Activated B cell treated with CpG ODN at 0.5 μM for 24 hours (primary cell): ENCODE measurements around the gene SLC16A10. TPM values are rescaled to one million over a fixed set of nuclear protein-coding genes. Genes with fewer than 3 reads are reported as not detected.

ENCODE experiments used
- ATAC-seq: fragments of 200-7000 bp; cut with Tn5 transposase; one replicate; pipeline ENCODE4 v1.10.0; 2021; ENCODE audit warnings: low read depth, mild to moderate bottlenecking, moderate library complexity
- CTCF ChIA-PET: fragments of 350-600 bp; sonication (Branson Sonifier 250); formaldehyde crosslinking; loops from one replicate; lab custom pipeline; 2021; ENCODE audit warnings: antibody characterized with exemption; lab: Charles Lee
- POLR2A ChIA-PET: fragments of 350-600 bp; sonication (Branson Sonifier 250); formaldehyde crosslinking; loops from one replicate; lab custom pipeline; 2021; ENCODE audit warnings: antibody characterized with exemption; lab: Charles Lee
- DNase-seq: peaks from one replicate; pipeline ENCODE4 v3.0.0; 2022
- H3K27ac Mint-ChIP-seq: one replicate; pipeline ENCODE4 v1.8.0; 2020; ENCODE audit warnings: mixed read lengths
- H3K27me3 Mint-ChIP-seq: one replicate; pipeline ENCODE4 v1.8.0; 2021; ENCODE audit warnings: mixed read lengths
- H3K36me3 Mint-ChIP-seq: one replicate; pipeline ENCODE4 v1.8.0; 2021; ENCODE audit warnings: low read depth, mixed read lengths
- H3K4me1 Mint-ChIP-seq: one replicate; pipeline ENCODE4 v1.8.0; 2021; ENCODE audit warnings: mixed read lengths
- H3K4me3 Mint-ChIP-seq: one replicate; pipeline ENCODE4 v1.8.0; 2020; ENCODE audit warnings: mild to moderate bottlenecking, mixed read lengths
- H3K9me3 Mint-ChIP-seq: one replicate; pipeline ENCODE4 v1.8.0; 2020; ENCODE audit warnings: mixed read lengths
- intact Hi-C: fragments of 100-400 bp; cut with micrococcal nuclease; formaldehyde crosslinking; loops from one replicate; pipeline ENCODE4 v1.15.1; 2024
- total RNA-seq: library from RNA; stranded (reverse); gene quantifications from 2 replicates; pipeline ENCODE4 v1.2.3, GENCODE V29; 2022
- TF ChIP-seq, protein P1 (sequence below): fragments of 200-600 bp; IDR thresholded peaks from one replicate; pipeline ENCODE4 v1.8.0; 2022; ENCODE audit warnings: antibody characterized with exemption, mild to moderate bottlenecking

The SLC16A10 gene
- total RNA-seq, 1 donor from 2014 or later = 0.13 TPM

DNA sequence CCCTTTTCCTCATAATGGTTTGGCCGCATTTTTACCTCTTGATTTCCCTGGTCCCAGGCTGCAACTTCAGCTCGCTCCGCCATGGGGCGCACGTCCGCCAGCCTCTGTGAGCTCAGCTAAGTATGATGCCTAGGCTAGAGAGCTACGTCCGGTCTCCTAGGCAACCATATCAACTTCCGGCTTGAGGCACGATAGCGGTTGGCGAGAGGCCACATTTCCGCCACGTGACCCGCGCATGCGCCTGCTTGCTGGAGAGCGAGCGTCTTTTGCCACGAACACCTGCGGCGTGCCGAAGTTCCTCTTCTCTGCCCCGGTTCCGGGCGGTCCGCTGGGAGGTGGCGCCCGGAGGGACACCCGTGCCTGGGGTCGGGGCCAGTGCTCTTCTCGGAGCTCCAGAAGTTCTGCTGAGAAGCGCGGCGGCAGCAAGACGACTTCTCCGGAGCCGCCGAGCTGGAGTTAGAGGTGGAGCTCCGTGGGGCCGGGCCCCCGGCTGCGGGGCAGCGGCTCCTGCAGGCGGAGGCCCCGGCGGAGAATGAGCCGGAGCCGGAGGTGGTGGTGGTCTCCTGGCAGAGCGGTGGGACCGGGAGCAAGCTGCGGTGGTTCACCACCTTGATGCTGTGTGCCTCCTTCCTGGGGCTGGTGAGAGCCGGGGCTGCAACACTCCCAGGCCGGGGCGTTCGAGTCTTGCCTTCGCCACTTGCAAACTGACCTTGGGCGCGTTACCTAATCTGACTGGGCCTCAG, 172.0 kb downstream of the SLC16A10 start:
- intact Hi-C loops = loop anchor here (1.0 to 5.0 kb wide), 12 partner anchors 147 to 828 kb away; partner anchors contain the start of genes AMD1, CDK19, FAM229B and FYN
- no peaks in the 10 kb centered on the region for H3K27me3 Mint-ChIP-seq
- DNase-seq (peak; percentile 97), ATAC-seq (peak; percentile 93)
- peak overlapping the region; percentile 87 for H3K27ac Mint-ChIP-seq
- ChIA-PET POLR2A (interaction anchor here (0.5 to 2.5 kb wide), 21 partner anchors 10 to 828 kb away, joined by 3 to 79 read pairs (median 4); partner anchors contain the start of genes AMD1, CDK19, FAM229B and REV3L), CTCF (interaction anchor here (0.7 to 2.7 kb wide), 22 partner anchors 9 to 785 kb away, joined by 3 to 86 read pairs (median 4); partner anchors contain the start of gene REV3L)
- H3K9me3 Mint-ChIP-seq = no peaks in the 10 kb centered on the region
- peaks cover 14% of the 10 kb centered on the region for H3K36me3 Mint-ChIP-seq
- TF ChIP-seq, protein P1, sequence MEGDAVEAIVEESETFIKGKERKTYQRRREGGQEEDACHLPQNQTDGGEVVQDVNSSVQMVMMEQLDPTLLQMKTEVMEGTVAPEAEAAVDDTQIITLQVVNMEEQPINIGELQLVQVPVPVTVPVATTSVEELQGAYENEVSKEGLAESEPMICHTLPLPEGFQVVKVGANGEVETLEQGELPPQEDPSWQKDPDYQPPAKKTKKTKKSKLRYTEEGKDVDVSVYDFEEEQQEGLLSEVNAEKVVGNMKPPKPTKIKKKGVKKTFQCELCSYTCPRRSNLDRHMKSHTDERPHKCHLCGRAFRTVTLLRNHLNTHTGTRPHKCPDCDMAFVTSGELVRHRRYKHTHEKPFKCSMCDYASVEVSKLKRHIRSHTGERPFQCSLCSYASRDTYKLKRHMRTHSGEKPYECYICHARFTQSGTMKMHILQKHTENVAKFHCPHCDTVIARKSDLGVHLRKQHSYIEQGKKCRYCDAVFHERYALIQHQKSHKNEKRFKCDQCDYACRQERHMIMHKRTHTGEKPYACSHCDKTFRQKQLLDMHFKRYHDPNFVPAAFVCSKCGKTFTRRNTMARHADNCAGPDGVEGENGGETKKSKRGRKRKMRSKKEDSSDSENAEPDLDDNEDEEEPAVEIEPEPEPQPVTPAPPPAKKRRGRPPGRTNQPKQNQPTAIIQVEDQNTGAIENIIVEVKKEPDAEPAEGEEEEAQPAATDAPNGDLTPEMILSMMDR = peak; percentile 89
- H3K4me3 Mint-ChIP-seq = peak overlapping the region; percentile 84
- H3K4me1 Mint-ChIP-seq = peaks cover 30% of the 10 kb centered on the region

DNA sequence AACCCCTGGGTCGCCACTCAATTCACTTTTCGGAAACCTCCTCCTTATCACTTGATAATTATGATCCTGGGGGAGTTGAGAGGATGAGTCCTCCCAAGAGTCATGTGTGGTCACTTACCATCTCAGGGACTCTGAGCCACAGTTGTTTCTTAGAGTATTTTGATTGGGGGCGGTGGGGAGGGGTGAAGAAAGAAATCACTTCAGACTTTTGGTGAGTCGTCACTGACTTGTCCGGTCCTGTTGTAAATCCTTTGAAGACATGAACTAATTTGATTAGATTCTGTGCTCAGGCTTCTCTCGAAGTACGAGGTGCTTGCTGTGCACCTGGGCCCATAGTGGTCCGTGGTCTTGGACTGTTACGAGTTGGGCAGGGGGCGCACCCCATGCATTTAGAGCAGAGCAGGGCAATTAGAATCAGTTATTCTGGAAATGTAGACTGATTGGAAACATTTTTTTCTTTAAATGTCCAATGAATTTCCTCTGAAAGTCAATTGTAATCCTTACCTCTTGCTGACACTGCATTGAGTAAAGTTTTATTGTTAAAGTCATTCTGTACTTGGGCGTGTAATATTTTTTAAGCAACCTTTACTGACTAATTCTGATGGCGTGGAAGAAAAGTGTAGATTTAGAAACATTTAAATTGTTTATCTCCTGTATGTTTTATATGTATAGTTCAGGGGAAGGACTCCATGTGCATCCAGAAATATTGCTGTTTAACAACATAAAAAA, 173.4 kb downstream of the SLC16A10 start:
- ATAC-seq (no peak), DNase-seq (no peak)
- H3K9me3 Mint-ChIP-seq = no peaks in the 10 kb centered on the region
- H3K4me1 Mint-ChIP-seq = peaks cover 30% of the 10 kb centered on the region
- intact Hi-C loops = no loop called here
- peak overlapping the region; percentile 87 for H3K27ac Mint-ChIP-seq
- TF ChIP-seq, protein P1 = no peak
- H3K27me3 Mint-ChIP-seq = no peaks in the 10 kb centered on the region
- peak overlapping the region; percentile 84 for H3K4me3 Mint-ChIP-seq
- H3K36me3 Mint-ChIP-seq = peaks cover 23% of the 10 kb centered on the region
- POLR2A ChIA-PET = interaction anchor here (2.5 kb wide), 1 partner anchor 223 kb away, joined by 79 read pairs; the partner anchor contains the start of gene REV3L
- CTCF ChIA-PET = interaction anchor here (0.6 to 2.7 kb wide), 2 partner anchors 217 to 218 kb away, joined by 3 to 86 read pairs; no protein-coding TSS in a partner anchor

GRCh38 chr6:111263837-111264236, 176.5 kb downstream of the SLC16A10 start:
- peaks cover 48% of the 10 kb centered on the region for H3K36me3 Mint-ChIP-seq

DNA sequence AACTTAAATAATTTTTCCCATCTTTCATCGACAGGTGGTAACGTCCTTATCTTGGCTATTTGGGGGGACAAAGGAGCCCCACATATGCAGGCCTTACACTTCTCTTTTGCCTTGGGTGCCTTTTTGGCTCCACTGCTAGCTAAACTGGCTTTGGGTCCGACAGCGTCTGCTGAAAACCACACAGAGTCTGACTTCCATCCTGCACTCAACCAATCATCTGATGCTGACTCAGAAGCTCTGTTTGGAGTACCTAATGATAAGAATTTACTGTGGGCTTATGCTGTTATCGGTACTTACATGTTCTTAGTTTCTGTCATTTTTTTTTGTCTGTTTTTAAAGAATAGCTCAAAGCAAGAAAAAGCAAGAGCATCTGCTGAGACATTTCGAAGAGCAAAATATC, 178.5 kb downstream of the SLC16A10 start:
- H3K27me3 Mint-ChIP-seq = no peaks in the 10 kb centered on the region
- no peak overlapping the region for H3K27ac Mint-ChIP-seq
- TF ChIP-seq, protein P1 = no peak
- no peak for DNase-seq
- intact Hi-C loops = no loop called here
- ATAC-seq = no peak
- peaks cover 61% of the 10 kb centered on the region for H3K36me3 Mint-ChIP-seq
- peaks cover 31% of the 10 kb centered on the region for H3K4me1 Mint-ChIP-seq
- ChIA-PET POLR2A (no interaction called here), CTCF (interaction anchor here (1.1 kb wide), 1 partner anchor 212 kb away, joined by 3 read pairs; no protein-coding TSS in a partner anchor)
- H3K4me3 Mint-ChIP-seq = no peak overlapping the region
- H3K9me3 Mint-ChIP-seq = no peaks in the 10 kb centered on the region

More at GRCh38 chr6:111263837-111264236, 176.5 kb downstream of the SLC16A10 start:
- no peak for ATAC-seq
- Mint-ChIP-seq H3K4me1 (peaks cover 39% of the 10 kb centered on the region), H3K9me3 (no peaks in the 10 kb centered on the region), H3K27me3 (no peaks in the 10 kb centered on the region), H3K4me3 (no peak overlapping the region), H3K27ac (peak overlapping the region; percentile 4)
- TF ChIP-seq, protein P1 = no peak
- POLR2A ChIA-PET = no interaction called here
- intact Hi-C loops = no loop called here
- no peak for DNase-seq
- CTCF ChIA-PET = no interaction called here
